ENCODE results near the gene SEPHS1.

- TF ChIP-seq ZNF274 (IDR thresholded peaks at IDR 0.05; ENCODE audit: low read depth, low read length) (no peak), YY1 (IDR thresholded peaks at IDR 0.05; ENCODE audit: insufficient read depth, insufficient read length) (no peak), SUZ12 (IDR thresholded peaks at IDR 0.05; ENCODE audit: extremely low read depth, insufficient read depth, insufficient read length) (no peak)
Measured at GRCh38 chr10:13383399-13383761, 35.3 kb upstream of the SEPHS1 start.
